ENCODE results near the gene XRCC5.

Gene XRCC5

GRCh38 chr2:216109962-216110614 lies 940 bp downstream of the XRCC5 start:
- Histone ChIP-seq H3K4me3 (ENCODE audit: low read depth, low read length) (peak overlapping the region; percentile 86), H3K27me3 (ENCODE audit: control insufficient read depth, insufficient read depth, low read length) (no peaks in the 10 kb centered on the region), H3K4me2 (ENCODE audit: low read length) (peak overlapping the region; percentile 99), H3K9ac (peak overlapping the region; percentile 95), H2AFZ (peak overlapping the region; percentile 90), H3K36me3 (ENCODE audit: control insufficient read depth, insufficient read depth, low read length) (no peaks in the 10 kb centered on the region), H3K27ac (peak overlapping the region; percentile 90), H3K4me1 (peaks cover 8% of the 10 kb centered on the region), H3K9me3 (ENCODE audit: control insufficient read depth, low read length) (no peaks in the 10 kb centered on the region), H3K79me2 (peaks cover 13% of the 10 kb centered on the region)
- peak; percentile 42 for TF ChIP-seq CTCF (IDR thresholded peaks at IDR 0.05)

GRCh38 chr2:216110620-216111019 lies 1.5 kb downstream of the XRCC5 start:
- H3K79me2 ChIP-seq: peaks cover 17% of the 10 kb centered on the region
- H3K36me3 ChIP-seq (ENCODE audit: control insufficient read depth, insufficient read depth, low read length): no peaks in the 10 kb centered on the region
- peak overlapping the region; percentile 86 for H3K4me3 ChIP-seq (ENCODE audit: low read depth, low read length)
- no peak overlapping the region for H2AFZ ChIP-seq
- no peaks in the 10 kb centered on the region for H3K27me3 ChIP-seq (ENCODE audit: control insufficient read depth, insufficient read depth, low read length)
- no peak for TF ChIP-seq CTCF (IDR thresholded peaks at IDR 0.05)
- peaks cover 8% of the 10 kb centered on the region for H3K4me1 ChIP-seq
- peak overlapping the region; percentile 99 for H3K4me2 ChIP-seq (ENCODE audit: low read length)
- no peak overlapping the region for H3K9ac ChIP-seq
- H3K27ac ChIP-seq: peak overlapping the region; percentile 90
- no peaks in the 10 kb centered on the region for H3K9me3 ChIP-seq (ENCODE audit: control insufficient read depth, low read length)

- H3K9ac ChIP-seq: no peak overlapping the region
- no peak for TF ChIP-seq CTCF (IDR thresholded peaks at IDR 0.05)
- H3K36me3 ChIP-seq (ENCODE audit: control insufficient read depth, insufficient read depth, low read length): no peaks in the 10 kb centered on the region
- H3K27ac ChIP-seq: no peak overlapping the region
- peaks cover 8% of the 10 kb centered on the region for H3K4me1 ChIP-seq
- no peaks in the 10 kb centered on the region for H3K27me3 ChIP-seq (ENCODE audit: control insufficient read depth, insufficient read depth, low read length)
- no peak overlapping the region for H3K4me2 ChIP-seq (ENCODE audit: low read length)
- H2AFZ ChIP-seq: no peak overlapping the region
- H3K9me3 ChIP-seq (ENCODE audit: control insufficient read depth, low read length): no peaks in the 10 kb centered on the region
- peaks cover 19% of the 10 kb centered on the region for H3K79me2 ChIP-seq
- no peak overlapping the region for H3K4me3 ChIP-seq (ENCODE audit: low read depth, low read length)
Observed at GRCh38 chr2:216111122-216111521, 2.0 kb downstream of the XRCC5 start.

- Histone ChIP-seq H3K27ac (no peak overlapping the region), H3K4me2 (ENCODE audit: low read length) (no peak overlapping the region), H3K4me3 (ENCODE audit: low read depth, low read length) (no peak overlapping the region), H3K4me1 (peaks cover 8% of the 10 kb centered on the region), H3K36me3 (ENCODE audit: control insufficient read depth, insufficient read depth, low read length) (no peaks in the 10 kb centered on the region), H3K79me2 (peaks cover 32% of the 10 kb centered on the region), H2AFZ (no peak overlapping the region), H3K9ac (no peak overlapping the region), H3K27me3 (ENCODE audit: control insufficient read depth, insufficient read depth, low read length) (no peaks in the 10 kb centered on the region), H3K9me3 (ENCODE audit: control insufficient read depth, low read length) (no peaks in the 10 kb centered on the region)
- TF ChIP-seq CTCF (IDR thresholded peaks at IDR 0.05): no peak
Observed at GRCh38 chr2:216112926-216113325, 3.8 kb downstream of the XRCC5 start.

GRCh38 chr2:216113572-216113971 lies 4.4 kb downstream of the XRCC5 start:
- no peaks in the 10 kb centered on the region for H3K9me3 ChIP-seq (ENCODE audit: control insufficient read depth, low read length)
- H3K9ac ChIP-seq: no peak overlapping the region
- peaks cover 38% of the 10 kb centered on the region for H3K79me2 ChIP-seq
- no peak overlapping the region for H3K4me2 ChIP-seq (ENCODE audit: low read length)
- no peaks in the 10 kb centered on the region for H3K27me3 ChIP-seq (ENCODE audit: control insufficient read depth, insufficient read depth, low read length)
- no peak overlapping the region for H3K27ac ChIP-seq
- TF ChIP-seq CTCF (IDR thresholded peaks at IDR 0.05): no peak
- H2AFZ ChIP-seq: no peak overlapping the region
- no peak overlapping the region for H3K4me3 ChIP-seq (ENCODE audit: low read depth, low read length)
- H3K4me1 ChIP-seq: peaks cover 8% of the 10 kb centered on the region
- no peaks in the 10 kb centered on the region for H3K36me3 ChIP-seq (ENCODE audit: control insufficient read depth, insufficient read depth, low read length)
